ENCODE data around the gene TSHZ2. TPM values are rescaled to one million over a fixed set of nuclear protein-coding genes. Genes with fewer than 3 reads are reported as not detected.
A peak's percentile ranks its signal among the peaks of the same experiment; 100 is the strongest.

The TSHZ2 gene
- total and polyA plus RNA-seq, 3 donors from 2014 or later = 13.0 to 41.9 (median 40.4) TPM

GRCh38 chr20:52999040-52999439 is 26.9 kb downstream of the TSHZ2 start:
- Histone ChIP-seq H3K36me3 (ENCODE audit: low read depth, missing control alignments) (no peaks in the 10 kb centered on the region), H3K27ac (peak overlapping the region in 1 of 2 donors; percentile 60), H3K9me3 (no peaks in the 10 kb centered on the region), H3K27me3 (no peaks in the 10 kb centered on the region), H3K4me3 (no peak overlapping the region), H3K4me1 (peaks cover 15% of the 10 kb centered on the region)
- DNase-seq = no peak
- 69 to 79% methylated on average over 2 of the region's 2 CpGs for WGBS, 2 donors
- TF ChIP-seq CTCF (IDR thresholded peaks at IDR 0.05) = no peak
- no peak for TF ChIP-seq POLR2A (IDR thresholded peaks at IDR 0.05)
- intact Hi-C loops (cut with DNase I; ENCODE audit: low total_unique reads) = no loop called here

- WGBS, 2 donors = 53 to 55% methylated on average over 9 of the region's 9 CpGs
- no peak for DNase-seq
These were observed 29.5 kb downstream of the TSHZ2 start for GRCh38 chr20:53001498-53002301.

GRCh38 chr20:53002786-53003185 is 30.6 kb downstream of the TSHZ2 start:
- Histone ChIP-seq H3K36me3 (ENCODE audit: low read depth, missing control alignments) (no peaks in the 10 kb centered on the region), H3K4me3 (no peak overlapping the region), H3K27ac (no peak overlapping the region), H3K9me3 (no peaks in the 10 kb centered on the region), H3K27me3 (no peaks in the 10 kb centered on the region), H3K4me1 (peaks cover 19% of the 10 kb centered on the region)
- no peak for TF ChIP-seq CTCF (IDR thresholded peaks at IDR 0.05)
- TF ChIP-seq POLR2A (IDR thresholded peaks at IDR 0.05) = no peak
- intact Hi-C loops (cut with DNase I; ENCODE audit: low total_unique reads) = no loop called here
- 76 to 80% methylated on average over 5 of the region's 5 CpGs for WGBS, 2 donors
- no peak for DNase-seq

More at GRCh38 chr20:53001498-53002301, 29.5 kb downstream of the TSHZ2 start:
- Histone ChIP-seq H3K9me3 (no peaks in the 10 kb centered on the region), H3K36me3 (ENCODE audit: low read depth, missing control alignments) (no peaks in the 10 kb centered on the region), H3K4me1 (peaks cover 19% of the 10 kb centered on the region), H3K27me3 (no peaks in the 10 kb centered on the region), H3K4me3 (no peak overlapping the region), H3K27ac (peak overlapping the region in 1 of 2 donors; percentile 21)
- TF ChIP-seq CTCF (IDR thresholded peaks at IDR 0.05) (no peak), POLR2A (IDR thresholded peaks at IDR 0.05) (no peak)
- intact Hi-C loops (cut with DNase I; ENCODE audit: low total_unique reads) = no loop called here

GRCh38 chr20:53003420-53004154 is 31.4 kb downstream of the TSHZ2 start:
- intact Hi-C loops (cut with DNase I; ENCODE audit: low total_unique reads) = no loop called here
- WGBS, 2 donors = 61 to 62% methylated on average over 10 of the region's 10 CpGs
- peaks cover 19% of the 10 kb centered on the region for H3K4me1 ChIP-seq
- H3K4me3 ChIP-seq = no peak overlapping the region
- no peak for DNase-seq
- TF ChIP-seq POLR2A (IDR thresholded peaks at IDR 0.05) (no peak), CTCF (IDR thresholded peaks at IDR 0.05) (no peak)
- H3K27me3 ChIP-seq = no peaks in the 10 kb centered on the region
- H3K9me3 ChIP-seq = no peaks in the 10 kb centered on the region
- no peak overlapping the region for H3K27ac ChIP-seq
- H3K36me3 ChIP-seq (ENCODE audit: low read depth, missing control alignments) = no peaks in the 10 kb centered on the region

All from testis (tissue), 3 donors.